ENCODE results near the gene RASAL2. TPM values are rescaled to one million over a fixed set of nuclear protein-coding genes. Genes with fewer than 3 reads are reported as not detected.

RASAL2 gene
- total and polyA plus RNA-seq, 2 experiments from 2014 or later, result 16.0 to 42.2 TPM

GRCh38 chr1:178330848-178331497 is 237.1 kb downstream of the RASAL2 start:
- H3K4me3 ChIP-seq, result no peak overlapping the region
- H3F3A ChIP-seq (replicated peaks; ENCODE audit: low read depth), result no peaks in the 10 kb centered on the region
- peaks cover 13% of the 10 kb centered on the region; the same call in 2 of the 3 replicates for H3K4me1 Mint-ChIP-seq
- H3K27me3 Mint-ChIP-seq (ENCODE audit: insufficient read depth, low read depth, poor library complexity), result peaks cover 5% of the 10 kb centered on the region
- H3K36me3 ChIP-seq (ENCODE audit: insufficient read depth), result no peaks in the 10 kb centered on the region
- TF ChIP-seq, protein P1, sequence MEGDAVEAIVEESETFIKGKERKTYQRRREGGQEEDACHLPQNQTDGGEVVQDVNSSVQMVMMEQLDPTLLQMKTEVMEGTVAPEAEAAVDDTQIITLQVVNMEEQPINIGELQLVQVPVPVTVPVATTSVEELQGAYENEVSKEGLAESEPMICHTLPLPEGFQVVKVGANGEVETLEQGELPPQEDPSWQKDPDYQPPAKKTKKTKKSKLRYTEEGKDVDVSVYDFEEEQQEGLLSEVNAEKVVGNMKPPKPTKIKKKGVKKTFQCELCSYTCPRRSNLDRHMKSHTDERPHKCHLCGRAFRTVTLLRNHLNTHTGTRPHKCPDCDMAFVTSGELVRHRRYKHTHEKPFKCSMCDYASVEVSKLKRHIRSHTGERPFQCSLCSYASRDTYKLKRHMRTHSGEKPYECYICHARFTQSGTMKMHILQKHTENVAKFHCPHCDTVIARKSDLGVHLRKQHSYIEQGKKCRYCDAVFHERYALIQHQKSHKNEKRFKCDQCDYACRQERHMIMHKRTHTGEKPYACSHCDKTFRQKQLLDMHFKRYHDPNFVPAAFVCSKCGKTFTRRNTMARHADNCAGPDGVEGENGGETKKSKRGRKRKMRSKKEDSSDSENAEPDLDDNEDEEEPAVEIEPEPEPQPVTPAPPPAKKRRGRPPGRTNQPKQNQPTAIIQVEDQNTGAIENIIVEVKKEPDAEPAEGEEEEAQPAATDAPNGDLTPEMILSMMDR (conservative IDR thresholded peaks at IDR 0.05; ENCODE audit: low read depth in 2 of 2), result no peak
- TF ChIP-seq, protein P2, sequence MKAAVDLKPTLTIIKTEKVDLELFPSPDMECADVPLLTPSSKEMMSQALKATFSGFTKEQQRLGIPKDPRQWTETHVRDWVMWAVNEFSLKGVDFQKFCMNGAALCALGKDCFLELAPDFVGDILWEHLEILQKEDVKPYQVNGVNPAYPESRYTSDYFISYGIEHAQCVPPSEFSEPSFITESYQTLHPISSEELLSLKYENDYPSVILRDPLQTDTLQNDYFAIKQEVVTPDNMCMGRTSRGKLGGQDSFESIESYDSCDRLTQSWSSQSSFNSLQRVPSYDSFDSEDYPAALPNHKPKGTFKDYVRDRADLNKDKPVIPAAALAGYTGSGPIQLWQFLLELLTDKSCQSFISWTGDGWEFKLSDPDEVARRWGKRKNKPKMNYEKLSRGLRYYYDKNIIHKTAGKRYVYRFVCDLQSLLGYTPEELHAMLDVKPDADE (IDR thresholded peaks at IDR 0.05), result no peak
- TF ChIP-seq NANOG (IDR thresholded peaks at IDR 0.05; ENCODE audit: borderline replicate concordance) (no peak), ZNF114 (CRISPR knock-in tag; IDR thresholded peaks at IDR 0.05) (no peak), POLR2AphosphoS5 (IDR thresholded peaks at IDR 0.05; ENCODE audit: low read depth) (no peak), ZNF331 (CRISPR knock-in tag; IDR thresholded peaks at IDR 0.05; ENCODE audit: low read depth) (no peak), EZH2 (IDR thresholded peaks at IDR 0.05; ENCODE audit: low read depth, unreplicated experiment) (no peak), EZH2phosphoT487 (IDR thresholded peaks at IDR 0.05; ENCODE audit: unreplicated experiment) (no peak), JUNB (IDR thresholded peaks at IDR 0.05; ENCODE audit: unreplicated experiment) (no peak), CREB1 (CRISPR knock-in tag; IDR thresholded peaks at IDR 0.05; ENCODE audit: low read depth) (no peak), STAT1 (IDR thresholded peaks at IDR 0.05; ENCODE audit: unreplicated experiment) (no peak), ZNF462 (CRISPR knock-in tag; IDR thresholded peaks at IDR 0.05) (no peak)
- TF ChIP-seq, protein P3, sequence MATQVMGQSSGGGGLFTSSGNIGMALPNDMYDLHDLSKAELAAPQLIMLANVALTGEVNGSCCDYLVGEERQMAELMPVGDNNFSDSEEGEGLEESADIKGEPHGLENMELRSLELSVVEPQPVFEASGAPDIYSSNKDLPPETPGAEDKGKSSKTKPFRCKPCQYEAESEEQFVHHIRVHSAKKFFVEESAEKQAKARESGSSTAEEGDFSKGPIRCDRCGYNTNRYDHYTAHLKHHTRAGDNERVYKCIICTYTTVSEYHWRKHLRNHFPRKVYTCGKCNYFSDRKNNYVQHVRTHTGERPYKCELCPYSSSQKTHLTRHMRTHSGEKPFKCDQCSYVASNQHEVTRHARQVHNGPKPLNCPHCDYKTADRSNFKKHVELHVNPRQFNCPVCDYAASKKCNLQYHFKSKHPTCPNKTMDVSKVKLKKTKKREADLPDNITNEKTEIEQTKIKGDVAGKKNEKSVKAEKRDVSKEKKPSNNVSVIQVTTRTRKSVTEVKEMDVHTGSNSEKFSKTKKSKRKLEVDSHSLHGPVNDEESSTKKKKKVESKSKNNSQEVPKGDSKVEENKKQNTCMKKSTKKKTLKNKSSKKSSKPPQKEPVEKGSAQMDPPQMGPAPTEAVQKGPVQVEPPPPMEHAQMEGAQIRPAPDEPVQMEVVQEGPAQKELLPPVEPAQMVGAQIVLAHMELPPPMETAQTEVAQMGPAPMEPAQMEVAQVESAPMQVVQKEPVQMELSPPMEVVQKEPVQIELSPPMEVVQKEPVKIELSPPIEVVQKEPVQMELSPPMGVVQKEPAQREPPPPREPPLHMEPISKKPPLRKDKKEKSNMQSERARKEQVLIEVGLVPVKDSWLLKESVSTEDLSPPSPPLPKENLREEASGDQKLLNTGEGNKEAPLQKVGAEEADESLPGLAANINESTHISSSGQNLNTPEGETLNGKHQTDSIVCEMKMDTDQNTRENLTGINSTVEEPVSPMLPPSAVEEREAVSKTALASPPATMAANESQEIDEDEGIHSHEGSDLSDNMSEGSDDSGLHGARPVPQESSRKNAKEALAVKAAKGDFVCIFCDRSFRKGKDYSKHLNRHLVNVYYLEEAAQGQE (IDR thresholded peaks at IDR 0.05; ENCODE audit: unreplicated experiment), result no peak
- peaks cover 13% of the 10 kb centered on the region; the same call in 1 of the 2 replicates for H3K4me1 ChIP-seq (ENCODE audit: insufficient read depth)
- no peaks in the 10 kb centered on the region; the same call in 1 of the 2 replicates for H4K20me1 ChIP-seq (replicated peaks; ENCODE audit: insufficient read depth)
- H2AFZ ChIP-seq, result no peak overlapping the region
- H3K9me3 Mint-ChIP-seq, result no peaks in the 10 kb centered on the region
- ATAC-seq (no peak), DNase-seq (ENCODE audit: low spot score) (no peak)
- H3K79me2 ChIP-seq (replicated peaks; ENCODE audit: insufficient read depth), result peaks cover 94% of the 10 kb centered on the region
- no peak overlapping the region for H3K4me2 ChIP-seq
- no peak overlapping the region for H3K27ac ChIP-seq (ENCODE audit: low read depth)
- no peak overlapping the region for H3K4me3 Mint-ChIP-seq
- H3K27ac Mint-ChIP-seq, result no peak overlapping the region
- no peaks in the 10 kb centered on the region for H3K27me3 ChIP-seq (ENCODE audit: insufficient read depth)
- H3K36me3 Mint-ChIP-seq (ENCODE audit: low read depth), result no peaks in the 10 kb centered on the region
- H3K9me2 ChIP-seq (ENCODE audit: insufficient read depth), result no peaks in the 10 kb centered on the region

Measured in GM23338 (cell line).